Measurements from ENCODE around the gene NFIB.

NFIB gene

DNA sequence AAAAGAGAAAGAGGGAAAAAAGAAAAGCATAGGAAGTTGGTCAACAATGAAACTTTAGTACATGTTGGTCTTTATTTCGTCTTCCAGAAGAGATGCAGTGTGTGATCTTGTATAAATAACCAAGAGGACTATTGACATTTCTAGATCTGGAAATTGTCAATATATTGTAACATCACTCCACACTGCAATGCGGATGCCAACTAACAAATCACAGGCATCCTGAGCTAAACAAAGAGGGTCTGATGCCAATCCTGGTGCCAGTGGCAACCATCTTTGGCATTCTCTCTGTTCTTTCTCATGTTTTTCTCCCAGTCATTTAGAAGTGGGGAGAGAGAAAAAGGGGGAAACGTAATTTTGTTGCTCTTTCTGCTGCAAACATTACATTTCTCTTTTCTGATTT lies 9.7 kb downstream of the NFIB start:
- no peak for DNase-seq (ENCODE audit: low spot score)

DNA sequence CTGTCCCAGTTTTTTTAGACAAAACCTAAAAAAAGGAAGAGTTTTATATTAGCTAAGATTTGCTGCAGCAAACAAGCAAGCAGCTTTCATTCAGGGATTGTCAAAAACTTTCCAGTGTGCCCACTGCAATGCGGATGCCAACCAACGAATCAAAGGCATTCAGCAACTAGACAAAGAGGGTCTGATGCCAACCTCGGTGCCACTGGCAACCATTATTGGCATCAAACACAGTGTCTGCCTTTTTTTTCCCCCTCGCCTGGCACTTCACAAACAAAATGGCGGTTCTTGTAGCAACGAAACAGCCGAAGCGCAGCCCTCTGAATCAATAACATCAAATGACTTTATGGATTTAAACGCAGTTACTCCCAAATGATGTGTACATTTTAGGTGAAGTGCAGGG lies 10.4 kb downstream of the NFIB start:
- DNase-seq (ENCODE audit: low spot score), result no peak

- DNase-seq (ENCODE audit: low spot score), result no peak
Measured at GRCh38 chr9:14303100-14303499, 10.8 kb downstream of the NFIB start.

DNA sequence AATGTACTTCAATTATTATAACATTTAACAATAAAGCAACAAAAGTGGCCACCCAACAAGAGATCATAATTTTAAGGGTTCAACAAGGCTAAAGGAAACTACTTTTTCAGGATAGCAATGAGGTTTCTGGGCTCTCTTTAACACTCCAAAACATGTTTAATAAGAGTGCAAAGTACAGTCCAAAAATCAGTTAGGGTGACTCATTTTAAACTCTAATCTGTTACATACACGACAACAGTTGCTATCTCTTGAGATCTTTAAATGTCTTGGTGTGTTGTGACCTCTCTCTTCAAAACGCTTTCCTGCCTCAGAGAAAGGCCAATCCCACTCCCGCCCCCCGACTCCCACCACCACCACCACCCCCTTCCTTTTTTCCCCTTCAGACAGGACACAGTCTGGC lies 11.5 kb downstream of the NFIB start:
- no peak for DNase-seq (ENCODE audit: low spot score)

GRCh38 chr9:14301583-14302021 lies 12.3 kb downstream of the NFIB start:
- no peak for DNase-seq (ENCODE audit: low spot score)

GRCh38 chr9:14301006-14301405 lies 12.9 kb downstream of the NFIB start:
- DNase-seq (ENCODE audit: low spot score), result no peak

- DNase-seq (ENCODE audit: low spot score), result no peak
Measured at GRCh38 chr9:14300588-14300987, 13.4 kb downstream of the NFIB start.

DNA sequence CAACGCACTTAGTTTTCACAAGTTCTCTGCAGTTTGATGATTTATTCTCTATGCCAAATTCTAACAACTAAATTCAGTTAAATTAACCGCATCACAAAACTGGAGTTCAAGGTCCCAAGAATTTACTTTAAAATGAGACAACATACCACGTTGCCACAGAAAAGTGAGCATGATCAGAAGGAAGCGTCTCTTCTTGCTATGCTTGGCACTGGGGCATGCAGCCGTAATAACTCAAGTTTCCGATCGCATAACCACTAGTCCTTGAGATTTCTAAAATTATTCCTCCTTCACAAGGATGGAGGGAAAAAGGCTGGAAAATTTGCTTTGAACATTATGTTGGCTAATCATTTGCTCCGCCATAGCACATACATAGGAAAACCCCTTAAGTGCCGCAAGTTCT lies 13.9 kb downstream of the NFIB start:
- DNase-seq (ENCODE audit: low spot score), result no peak

DNA sequence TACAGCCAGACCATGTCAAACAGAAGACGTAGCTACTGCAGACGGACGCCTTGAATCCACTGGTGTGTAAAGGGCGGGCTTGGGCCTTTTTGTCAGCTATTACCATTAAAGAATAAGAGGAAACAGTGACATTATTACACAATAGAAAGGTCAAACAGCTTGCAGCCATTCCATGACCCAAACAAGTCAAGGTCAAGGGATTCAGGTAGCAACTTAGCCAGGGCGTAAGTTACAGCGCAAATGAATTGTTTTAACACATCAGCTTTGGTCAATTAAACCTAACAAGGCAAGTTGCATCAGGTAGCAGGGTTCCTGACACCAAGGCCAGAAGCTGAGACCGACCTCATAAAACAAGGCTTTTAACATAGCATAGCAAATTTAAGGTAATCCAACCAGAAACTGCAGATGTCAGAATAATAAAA lies 15.3 kb downstream of the NFIB start:
- no peak for DNase-seq (ENCODE audit: low spot score)

DNA sequence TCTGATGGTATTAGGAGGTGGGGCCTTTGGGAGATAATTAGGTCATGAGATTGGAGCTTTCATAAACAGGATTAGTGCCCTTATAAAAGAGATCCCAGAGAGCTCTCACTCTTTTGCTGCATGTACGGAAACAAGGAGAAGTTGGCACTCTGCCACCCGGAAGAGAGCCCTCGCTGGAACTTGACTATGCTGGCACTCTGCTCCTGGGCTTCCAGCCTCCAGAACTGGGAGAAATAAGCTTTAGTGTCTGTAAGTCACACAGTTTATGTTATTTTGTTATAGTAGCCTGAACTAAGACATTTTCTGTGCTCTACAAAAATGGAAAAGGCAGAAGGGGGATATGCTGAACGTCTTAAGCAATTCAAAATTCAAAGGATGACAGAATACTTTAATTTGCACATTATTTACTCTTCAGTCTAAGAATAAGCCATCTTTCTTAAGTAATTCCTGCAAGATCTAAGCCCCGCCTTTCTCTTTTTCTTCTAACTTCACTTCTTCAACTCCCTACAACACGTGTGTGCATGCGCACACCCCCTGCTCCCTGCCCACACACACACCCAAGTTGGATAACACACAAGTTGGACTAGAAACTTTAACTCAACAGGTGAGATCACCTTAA lies 17.3 kb downstream of the NFIB start:
- DNase-seq (ENCODE audit: low spot score), result no peak

DNA sequence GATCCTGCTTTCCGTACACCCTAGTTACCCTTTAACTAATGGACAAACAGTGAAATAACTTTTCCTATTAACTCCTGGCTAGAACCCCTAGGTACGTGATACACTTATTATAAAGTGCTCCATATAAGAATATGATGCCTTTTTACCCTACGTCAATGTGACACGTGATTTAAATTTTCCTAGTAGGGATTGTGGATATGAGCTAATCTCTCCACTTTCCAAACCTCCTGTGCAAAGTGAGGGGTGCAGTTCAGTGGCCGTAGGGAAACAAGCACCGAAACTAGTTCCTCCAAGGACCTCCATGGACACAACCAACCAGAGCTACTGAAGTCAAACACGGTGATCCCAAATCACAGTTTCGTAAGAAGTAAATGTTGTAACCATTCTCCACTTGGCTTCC lies 19.3 kb downstream of the NFIB start:
- no peak for DNase-seq (ENCODE audit: low spot score)

- DNase-seq (ENCODE audit: low spot score), result no peak
Measured at GRCh38 chr9:14293801-14294200, 20.1 kb downstream of the NFIB start.

DNA sequence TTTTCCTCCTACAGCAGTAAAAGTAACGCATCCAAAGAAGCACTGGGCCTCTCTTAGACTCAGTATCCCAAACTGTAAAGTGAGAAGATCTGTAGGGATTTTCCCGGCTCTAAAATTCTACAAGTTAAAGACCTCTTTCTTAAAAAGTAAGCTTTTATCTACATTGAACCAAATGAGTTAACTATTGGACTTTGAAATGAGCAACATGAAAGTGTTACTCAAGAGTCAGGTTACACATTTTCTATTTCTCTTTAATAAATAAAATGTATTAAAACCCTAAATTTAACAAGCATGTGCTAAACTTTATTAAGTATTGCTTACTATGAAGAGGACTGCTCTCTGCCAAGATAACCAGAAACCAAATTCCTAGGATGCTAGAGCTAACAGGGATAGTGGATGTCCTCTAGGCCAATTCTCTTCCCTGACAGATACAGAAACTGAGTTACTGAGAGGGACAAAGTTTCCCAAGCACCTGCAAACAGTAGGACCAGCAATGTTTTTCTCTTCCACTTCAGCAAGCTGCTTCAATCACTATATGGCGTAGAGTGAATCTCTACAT lies 21.7 kb downstream of the NFIB start:
- DNase-seq (ENCODE audit: low spot score), result no peak

- DNase-seq (ENCODE audit: low spot score), result no peak
Measured at GRCh38 chr9:14289916-14290315, 24.0 kb downstream of the NFIB start.

DNA sequence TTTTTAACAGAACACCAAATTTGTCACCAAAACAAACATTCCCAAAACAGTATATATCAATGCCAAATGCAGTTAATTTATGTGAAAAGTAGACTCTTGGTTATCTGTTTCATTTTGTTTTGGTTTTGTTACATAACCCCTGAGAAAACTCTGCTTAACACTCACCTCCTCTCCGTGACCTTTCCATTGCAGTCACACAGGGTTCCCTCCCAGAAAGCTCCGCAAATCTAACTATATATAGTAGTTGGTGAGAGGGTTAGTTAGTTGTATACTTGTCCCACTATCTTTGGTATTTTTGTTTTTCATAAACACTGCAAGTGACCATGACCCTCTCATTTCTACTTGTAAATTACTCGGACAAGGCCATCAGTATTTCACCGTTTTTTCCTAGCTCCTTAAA lies 25.5 kb downstream of the NFIB start:
- no peak for DNase-seq (ENCODE audit: low spot score)

GRCh38 chr9:14286121-14286520 lies 27.8 kb downstream of the NFIB start:
- DNase-seq (ENCODE audit: low spot score), result no peak

DNA sequence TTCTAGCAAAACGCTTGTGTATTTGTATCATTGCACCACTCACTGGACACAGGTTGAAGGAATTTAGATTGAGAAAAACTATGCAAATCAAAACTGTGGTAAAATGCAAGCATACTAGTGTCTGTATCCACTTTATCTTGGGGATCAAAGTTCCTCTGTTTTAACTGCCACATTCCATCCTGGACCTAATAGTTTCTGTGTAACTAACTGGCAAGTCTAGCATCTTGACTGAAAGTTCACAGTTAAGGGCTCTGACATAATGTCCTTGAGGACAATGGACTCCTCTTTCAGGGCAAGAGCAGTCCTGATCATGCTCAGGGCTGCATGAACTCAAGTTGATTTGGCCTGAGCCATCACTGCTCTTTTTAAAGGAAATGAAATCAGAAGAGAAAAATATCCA lies 30.7 kb downstream of the NFIB start:
- DNase-seq (ENCODE audit: low spot score), result no peak

GRCh38 chr9:14281876-14282275 lies 32.1 kb downstream of the NFIB start:
- DNase-seq (ENCODE audit: low spot score), result no peak

- peak; percentile 5 for DNase-seq (ENCODE audit: low spot score)
Measured at GRCh38 chr9:14281136-14281795, 32.7 kb downstream of the NFIB start.

DNA sequence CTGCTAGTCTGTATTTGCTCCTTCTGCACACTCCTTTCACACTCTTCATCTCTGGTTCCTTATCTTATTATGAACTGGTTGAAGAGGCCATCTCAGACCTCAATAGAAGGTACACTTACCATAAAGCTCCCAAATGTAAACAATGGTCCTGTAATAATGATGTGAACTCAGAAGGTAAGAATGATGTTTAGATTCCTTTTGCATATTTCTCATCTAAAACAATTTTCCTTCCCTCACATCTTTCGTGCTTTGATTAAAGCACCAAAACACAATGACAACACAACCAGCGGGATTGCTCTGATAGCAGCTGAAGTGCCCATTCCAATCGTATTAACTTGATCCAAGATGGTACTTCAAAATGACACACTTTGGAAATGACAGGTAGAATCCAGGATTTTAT lies 34.3 kb downstream of the NFIB start:
- no peak for DNase-seq (ENCODE audit: low spot score)

- DNase-seq (ENCODE audit: low spot score), result no peak
Measured at GRCh38 chr9:14278291-14278721, 35.6 kb downstream of the NFIB start.

DNA sequence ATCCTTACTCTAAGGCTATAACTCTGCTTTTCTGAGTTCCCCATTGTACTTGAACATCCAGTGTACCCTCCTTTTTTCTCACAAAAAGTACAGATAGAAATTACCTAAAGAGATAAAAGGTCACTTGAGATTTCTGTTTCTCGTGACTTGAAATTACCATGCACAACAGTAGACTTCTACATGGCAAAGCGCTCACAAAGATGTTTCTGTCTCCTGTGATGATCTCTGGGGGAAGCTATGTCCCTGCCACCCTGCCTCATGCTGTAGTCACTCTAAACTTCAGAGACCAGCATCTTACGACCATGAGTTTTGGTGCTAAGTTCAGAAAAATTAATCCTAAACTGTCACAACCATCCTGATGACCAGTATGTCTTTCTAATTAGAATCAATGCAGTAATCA lies 36.2 kb downstream of the NFIB start:
- DNase-seq (ENCODE audit: low spot score), result no peak

DNA sequence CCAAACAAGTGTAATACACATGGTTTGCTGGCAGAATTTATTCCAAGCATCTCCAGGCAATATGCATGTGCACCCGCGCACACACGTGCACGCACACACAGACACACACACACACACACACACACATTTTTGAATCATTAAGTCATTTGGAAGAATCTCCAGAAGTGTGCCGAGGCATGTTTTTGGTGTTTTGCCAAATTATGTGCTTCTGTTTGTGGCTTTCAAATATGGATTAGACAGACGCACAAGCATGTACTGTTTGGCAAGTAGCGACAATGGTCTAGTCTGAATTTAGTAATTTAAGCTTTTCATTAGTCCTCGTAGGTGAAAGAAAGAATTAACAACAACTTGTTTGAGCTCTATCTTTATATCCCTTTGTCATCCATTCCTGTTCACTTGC lies 36.7 kb downstream of the NFIB start:
- no peak for DNase-seq (ENCODE audit: low spot score)

GRCh38 chr9:14275331-14275730 lies 38.6 kb downstream of the NFIB start:
- DNase-seq (ENCODE audit: low spot score), result no peak

Data from NAMALWA (cell line).